OCI-LY1 (cell line): ENCODE results near the gene RGPD8.

Experiments
- EZH2 ChIP-seq: fragments of 200-600 bp; sonication (generic), shearing (Covaris generic); IDR thresholded peaks from 2 replicates; pipeline ENCODE4 v1.8.0; 2017; ENCODE audit warnings: borderline replicate concordance, mixed run types, mild to moderate bottlenecking, antibody characterized with exemption, low read length, moderate library complexity, mixed read lengths
- TF ChIP-seq, protein P1 (sequence below): fragments of 200-600 bp; sonication (generic), shearing (Covaris generic); IDR thresholded peaks from 2 replicates; pipeline ENCODE4 v1.5.1; 2017; ENCODE audit warnings: mild to moderate bottlenecking, antibody characterized with exemption, low read length, moderate library complexity, mixed read lengths

DNA sequence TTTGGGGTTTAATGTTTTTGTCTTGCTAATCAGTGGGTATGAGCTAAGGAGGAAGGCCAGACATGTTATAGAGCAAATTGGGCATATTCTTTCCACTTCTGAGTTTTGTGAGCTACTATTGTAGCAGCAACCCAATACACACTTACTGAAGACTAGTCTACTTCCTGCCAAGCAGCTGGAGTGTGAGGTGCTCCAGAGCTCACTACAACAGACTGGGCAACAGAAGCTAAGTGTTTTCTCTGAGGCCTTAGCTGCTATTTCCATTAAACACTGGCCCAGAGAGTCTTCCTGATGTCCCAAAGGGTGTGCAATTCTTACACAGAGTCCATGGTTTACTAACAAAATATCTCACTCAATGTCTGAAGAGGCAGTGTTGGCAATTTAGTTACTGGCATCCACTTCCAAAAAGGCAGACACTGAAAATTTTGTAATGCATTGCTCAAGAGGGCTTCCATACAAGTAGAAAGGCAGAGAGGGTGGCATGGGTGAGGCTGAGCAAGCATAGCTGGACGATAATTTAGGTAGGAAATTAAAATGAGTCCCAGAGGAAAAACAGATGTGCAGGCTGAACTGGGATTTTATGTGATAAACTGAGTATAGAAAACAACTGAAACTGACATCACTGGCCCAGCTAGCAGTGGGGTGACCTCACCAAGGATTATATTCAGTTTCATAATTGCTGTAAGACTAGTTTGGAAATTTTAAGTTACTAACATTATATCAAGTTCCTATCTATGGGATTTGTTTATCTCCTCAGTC is 89.4 kb downstream of the RGPD8 start:
- TF ChIP-seq EZH2 = no peak
- TF ChIP-seq, protein P1, sequence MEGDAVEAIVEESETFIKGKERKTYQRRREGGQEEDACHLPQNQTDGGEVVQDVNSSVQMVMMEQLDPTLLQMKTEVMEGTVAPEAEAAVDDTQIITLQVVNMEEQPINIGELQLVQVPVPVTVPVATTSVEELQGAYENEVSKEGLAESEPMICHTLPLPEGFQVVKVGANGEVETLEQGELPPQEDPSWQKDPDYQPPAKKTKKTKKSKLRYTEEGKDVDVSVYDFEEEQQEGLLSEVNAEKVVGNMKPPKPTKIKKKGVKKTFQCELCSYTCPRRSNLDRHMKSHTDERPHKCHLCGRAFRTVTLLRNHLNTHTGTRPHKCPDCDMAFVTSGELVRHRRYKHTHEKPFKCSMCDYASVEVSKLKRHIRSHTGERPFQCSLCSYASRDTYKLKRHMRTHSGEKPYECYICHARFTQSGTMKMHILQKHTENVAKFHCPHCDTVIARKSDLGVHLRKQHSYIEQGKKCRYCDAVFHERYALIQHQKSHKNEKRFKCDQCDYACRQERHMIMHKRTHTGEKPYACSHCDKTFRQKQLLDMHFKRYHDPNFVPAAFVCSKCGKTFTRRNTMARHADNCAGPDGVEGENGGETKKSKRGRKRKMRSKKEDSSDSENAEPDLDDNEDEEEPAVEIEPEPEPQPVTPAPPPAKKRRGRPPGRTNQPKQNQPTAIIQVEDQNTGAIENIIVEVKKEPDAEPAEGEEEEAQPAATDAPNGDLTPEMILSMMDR = no peak
